Measurements from ENCODE around the gene NUDT21.

DNA sequence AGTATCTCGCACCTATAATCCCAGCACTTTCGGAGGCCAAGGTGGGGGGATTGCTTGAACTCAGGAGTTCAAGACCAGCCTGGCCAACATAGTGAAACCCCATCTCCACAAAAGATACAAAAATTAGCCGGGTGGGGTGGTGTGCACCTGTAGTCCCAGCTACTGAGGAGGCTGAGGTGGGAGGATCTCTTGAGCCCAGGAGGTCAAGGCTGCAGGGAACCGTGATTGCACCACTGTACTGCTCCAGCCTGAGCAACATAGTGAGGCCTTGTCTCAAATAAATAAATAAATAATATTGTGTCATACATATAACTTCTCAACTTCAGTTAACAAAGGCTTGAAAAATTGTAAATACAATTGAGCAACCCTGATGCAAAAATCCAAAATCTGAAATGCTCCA, 34.0 kb downstream of the NUDT21 start:
- TF ChIP-seq, protein P1, sequence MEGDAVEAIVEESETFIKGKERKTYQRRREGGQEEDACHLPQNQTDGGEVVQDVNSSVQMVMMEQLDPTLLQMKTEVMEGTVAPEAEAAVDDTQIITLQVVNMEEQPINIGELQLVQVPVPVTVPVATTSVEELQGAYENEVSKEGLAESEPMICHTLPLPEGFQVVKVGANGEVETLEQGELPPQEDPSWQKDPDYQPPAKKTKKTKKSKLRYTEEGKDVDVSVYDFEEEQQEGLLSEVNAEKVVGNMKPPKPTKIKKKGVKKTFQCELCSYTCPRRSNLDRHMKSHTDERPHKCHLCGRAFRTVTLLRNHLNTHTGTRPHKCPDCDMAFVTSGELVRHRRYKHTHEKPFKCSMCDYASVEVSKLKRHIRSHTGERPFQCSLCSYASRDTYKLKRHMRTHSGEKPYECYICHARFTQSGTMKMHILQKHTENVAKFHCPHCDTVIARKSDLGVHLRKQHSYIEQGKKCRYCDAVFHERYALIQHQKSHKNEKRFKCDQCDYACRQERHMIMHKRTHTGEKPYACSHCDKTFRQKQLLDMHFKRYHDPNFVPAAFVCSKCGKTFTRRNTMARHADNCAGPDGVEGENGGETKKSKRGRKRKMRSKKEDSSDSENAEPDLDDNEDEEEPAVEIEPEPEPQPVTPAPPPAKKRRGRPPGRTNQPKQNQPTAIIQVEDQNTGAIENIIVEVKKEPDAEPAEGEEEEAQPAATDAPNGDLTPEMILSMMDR (IDR thresholded peaks at IDR 0.05; ENCODE audit: insufficient read depth, low read length) = no peak
- no peak for TF ChIP-seq POLR2AphosphoS5 (IDR thresholded peaks at IDR 0.05; ENCODE audit: low read depth)
- TF ChIP-seq, protein P2, sequence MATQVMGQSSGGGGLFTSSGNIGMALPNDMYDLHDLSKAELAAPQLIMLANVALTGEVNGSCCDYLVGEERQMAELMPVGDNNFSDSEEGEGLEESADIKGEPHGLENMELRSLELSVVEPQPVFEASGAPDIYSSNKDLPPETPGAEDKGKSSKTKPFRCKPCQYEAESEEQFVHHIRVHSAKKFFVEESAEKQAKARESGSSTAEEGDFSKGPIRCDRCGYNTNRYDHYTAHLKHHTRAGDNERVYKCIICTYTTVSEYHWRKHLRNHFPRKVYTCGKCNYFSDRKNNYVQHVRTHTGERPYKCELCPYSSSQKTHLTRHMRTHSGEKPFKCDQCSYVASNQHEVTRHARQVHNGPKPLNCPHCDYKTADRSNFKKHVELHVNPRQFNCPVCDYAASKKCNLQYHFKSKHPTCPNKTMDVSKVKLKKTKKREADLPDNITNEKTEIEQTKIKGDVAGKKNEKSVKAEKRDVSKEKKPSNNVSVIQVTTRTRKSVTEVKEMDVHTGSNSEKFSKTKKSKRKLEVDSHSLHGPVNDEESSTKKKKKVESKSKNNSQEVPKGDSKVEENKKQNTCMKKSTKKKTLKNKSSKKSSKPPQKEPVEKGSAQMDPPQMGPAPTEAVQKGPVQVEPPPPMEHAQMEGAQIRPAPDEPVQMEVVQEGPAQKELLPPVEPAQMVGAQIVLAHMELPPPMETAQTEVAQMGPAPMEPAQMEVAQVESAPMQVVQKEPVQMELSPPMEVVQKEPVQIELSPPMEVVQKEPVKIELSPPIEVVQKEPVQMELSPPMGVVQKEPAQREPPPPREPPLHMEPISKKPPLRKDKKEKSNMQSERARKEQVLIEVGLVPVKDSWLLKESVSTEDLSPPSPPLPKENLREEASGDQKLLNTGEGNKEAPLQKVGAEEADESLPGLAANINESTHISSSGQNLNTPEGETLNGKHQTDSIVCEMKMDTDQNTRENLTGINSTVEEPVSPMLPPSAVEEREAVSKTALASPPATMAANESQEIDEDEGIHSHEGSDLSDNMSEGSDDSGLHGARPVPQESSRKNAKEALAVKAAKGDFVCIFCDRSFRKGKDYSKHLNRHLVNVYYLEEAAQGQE (IDR thresholded peaks at IDR 0.05; ENCODE audit: insufficient replicate concordance, low read depth) = no peak

Measured in HL-60 (cell line).